Measurements from ENCODE around the gene HIGD1A.

Gene HIGD1A

GRCh38 chr3:42849017-42849416 is 44.7 kb upstream of the HIGD1A start:
- peak; percentile 43 for DNase-seq (ENCODE audit: low spot score)
- TF ChIP-seq CTCF (IDR thresholded peaks at IDR 0.05), result no peak
- peak overlapping the region in 1 of 2 donors; percentile 8 for H3K27ac ChIP-seq
- H3K4me3 ChIP-seq, result no peak overlapping the region

- DNase-seq (ENCODE audit: low spot score), result peak; percentile 72
- peak overlapping the region; percentile 26 to 93 for H3K27ac ChIP-seq
Observed at GRCh38 chr3:42847731-42848130, 43.4 kb upstream of the HIGD1A start.

GRCh38 chr3:42846685-42847522 is 42.6 kb upstream of the HIGD1A start:
- no peak for TF ChIP-seq CTCF (IDR thresholded peaks at IDR 0.05)
- Histone ChIP-seq H3K27ac (peak overlapping the region; percentile 62 to 93), H3K4me3 (no peak overlapping the region)
- peak; percentile 60 for DNase-seq (ENCODE audit: low spot score)

More at GRCh38 chr3:42847731-42848130, 43.4 kb upstream of the HIGD1A start:
- no peak overlapping the region for H3K4me3 ChIP-seq
- TF ChIP-seq CTCF (IDR thresholded peaks at IDR 0.05), result no peak

- no peak for TF ChIP-seq CTCF (IDR thresholded peaks at IDR 0.05)
- peak; percentile 57 for DNase-seq (ENCODE audit: low spot score)
- Histone ChIP-seq H3K4me3 (no peak overlapping the region), H3K27ac (peak overlapping the region; percentile 62 to 93)
Observed at GRCh38 chr3:42844815-42845214, 40.5 kb upstream of the HIGD1A start.

GRCh38 chr3:42844412-42844713 is 40.1 kb upstream of the HIGD1A start:
- Histone ChIP-seq H3K4me3 (peak overlapping the region; percentile 22), H3K27ac (peak overlapping the region; percentile 62 to 93)
- DNase-seq (ENCODE audit: low spot score), result peak; percentile 65
- no peak for TF ChIP-seq CTCF (IDR thresholded peaks at IDR 0.05)

GRCh38 chr3:42843713-42844411 is 39.6 kb upstream of the HIGD1A start:
- Histone ChIP-seq H3K27ac (peak overlapping the region; percentile 62 to 93), H3K4me3 (peak overlapping the region; percentile 22)
- TF ChIP-seq CTCF (IDR thresholded peaks at IDR 0.05), result no peak
- DNase-seq (ENCODE audit: low spot score), result peak; percentile 83

Data from coronary artery (tissue), 2 donors.